Forelimb muscle (tissue), 1 donor: ENCODE data around the gene HNRNPL. TPM values are rescaled to one million over a fixed set of nuclear protein-coding genes. Genes with fewer than 3 reads are reported as not detected.
"Not testable (repeated sequence)": the region's sequence is repeated elsewhere in the genome, so short reads cannot be mapped to it uniquely, and the experiment has no call there.

Experiments
- DNase-seq: peaks from one replicate; pipeline ENCODE4 v3.0.0-alpha.2; 2013; ENCODE audit warnings: low read depth
- polyA plus RNA-seq: library from polyadenylated mRNA; unstranded; fragments of 120-200 nt; gene quantifications from one replicate; pipeline ENCODE4 v1.2.1, GENCODE V29; 2013; ENCODE audit not compliant: insufficient read length

The HNRNPL gene
- polyA plus RNA-seq, 1 donor, result 226 TPM

GRCh38 chr19:38803543-38803942, 46.2 kb downstream of the HNRNPL start:
- no peak for DNase-seq

- no peak for DNase-seq
These were observed 48.3 kb downstream of the HNRNPL start for GRCh38 chr19:38801359-38802095.

- DNase-seq, result no peak
These were observed 49.0 kb downstream of the HNRNPL start for GRCh38 chr19:38800577-38801347.

DNA sequence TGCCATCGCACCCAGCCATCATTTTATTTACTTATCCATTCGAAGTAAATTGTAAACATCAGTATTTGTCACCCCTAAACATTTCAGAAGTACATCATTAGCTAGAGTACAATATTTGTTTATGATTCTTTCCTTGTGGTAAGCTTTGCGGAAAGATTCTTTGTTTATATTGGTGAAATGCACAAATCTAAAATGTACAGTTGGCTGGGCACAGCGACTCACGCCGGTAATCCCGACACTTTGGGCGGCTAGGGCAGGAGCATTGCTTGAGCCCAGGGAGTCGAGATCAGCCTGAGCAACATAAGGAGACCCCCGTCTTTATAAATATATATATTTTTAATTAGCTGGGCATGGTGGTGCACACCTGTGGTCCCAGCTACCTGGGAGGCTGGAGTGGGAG, 50.7 kb downstream of the HNRNPL start:
- DNase-seq, result no peak

- not testable (repeated sequence) for DNase-seq
These were observed 52.0 kb downstream of the HNRNPL start for GRCh38 chr19:38797781-38798180.

DNA sequence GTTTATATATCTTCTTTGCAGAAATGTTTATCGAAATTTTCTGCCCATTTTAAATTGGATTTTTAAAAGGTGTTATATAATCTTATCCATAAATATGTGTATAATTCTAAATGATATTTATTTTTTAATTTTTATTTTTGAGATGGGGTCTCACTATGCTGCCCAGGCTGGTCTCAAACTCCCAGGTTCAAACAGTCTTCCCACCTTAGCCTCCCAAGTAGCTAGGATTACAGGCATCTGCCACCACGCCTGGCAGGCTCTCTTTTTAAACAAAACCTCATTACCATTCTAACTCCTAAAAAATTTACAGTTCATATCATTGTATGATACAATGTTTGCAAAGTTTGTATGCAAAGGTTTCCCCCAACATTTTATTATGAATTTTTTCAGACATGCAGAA, 53.6 kb downstream of the HNRNPL start:
- no peak for DNase-seq

- DNase-seq, result no peak
These were observed 54.2 kb downstream of the HNRNPL start for GRCh38 chr19:38795549-38795948.

- DNase-seq, result no peak
These were observed 56.1 kb downstream of the HNRNPL start for GRCh38 chr19:38793671-38794070.

GRCh38 chr19:38793177-38793576, 56.6 kb downstream of the HNRNPL start:
- no peak for DNase-seq

- DNase-seq, result no peak
These were observed 57.3 kb downstream of the HNRNPL start for GRCh38 chr19:38792250-38793111.

GRCh38 chr19:38791451-38792064, 58.2 kb downstream of the HNRNPL start:
- DNase-seq, result not testable (repeated sequence)

DNA sequence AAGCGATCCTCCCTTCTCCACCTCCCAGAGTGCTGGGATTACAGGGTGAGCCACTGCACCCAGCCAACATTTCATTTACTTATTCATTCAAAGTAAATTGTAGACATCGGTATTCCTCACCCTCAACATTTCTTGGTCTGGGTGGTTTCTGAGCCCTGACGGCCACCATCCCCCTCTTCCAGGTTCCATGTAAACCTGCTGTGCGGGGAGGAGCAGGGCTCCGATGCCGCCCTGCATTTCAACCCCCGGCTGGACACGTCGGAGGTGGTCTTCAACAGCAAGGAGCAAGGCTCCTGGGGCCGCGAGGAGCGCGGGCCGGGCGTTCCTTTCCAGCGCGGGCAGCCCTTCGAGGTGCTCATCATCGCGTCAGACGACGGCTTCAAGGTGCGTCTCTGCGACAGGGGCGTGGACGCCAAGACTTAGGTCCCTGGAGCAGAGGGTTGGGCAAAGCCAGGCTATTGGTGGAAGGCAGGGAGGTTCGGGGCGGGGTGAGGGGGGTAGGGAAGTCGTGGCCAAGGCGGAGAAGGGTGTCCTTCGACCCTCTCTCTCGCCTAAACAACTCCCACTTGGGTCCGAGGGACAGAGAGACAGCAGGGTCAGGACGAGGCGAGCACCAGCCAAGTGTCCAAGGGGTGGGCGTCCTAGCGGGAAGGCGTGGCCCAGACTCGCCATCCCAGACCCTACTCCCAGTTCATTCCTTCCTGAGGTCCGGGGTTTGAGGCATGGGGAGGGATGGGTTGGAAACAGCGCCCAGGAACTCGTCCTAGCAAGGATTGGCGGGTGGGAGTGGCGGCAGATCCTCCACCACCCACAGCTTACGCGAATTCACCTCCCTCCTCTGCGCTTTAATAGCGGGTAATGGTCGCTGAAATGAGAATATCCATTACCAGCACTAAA, 59.0 kb downstream of the HNRNPL start:
- DNase-seq, result not testable (repeated sequence)

GRCh38 chr19:38788478-38789243, 61.1 kb downstream of the HNRNPL start, which contains the start of gene LGALS7B:
LGALS7B (plus strand) TSS chr19:38789200; CDS start chr19:38789227, 27 bp downstream.
- DNase-seq, result no peak

DNA sequence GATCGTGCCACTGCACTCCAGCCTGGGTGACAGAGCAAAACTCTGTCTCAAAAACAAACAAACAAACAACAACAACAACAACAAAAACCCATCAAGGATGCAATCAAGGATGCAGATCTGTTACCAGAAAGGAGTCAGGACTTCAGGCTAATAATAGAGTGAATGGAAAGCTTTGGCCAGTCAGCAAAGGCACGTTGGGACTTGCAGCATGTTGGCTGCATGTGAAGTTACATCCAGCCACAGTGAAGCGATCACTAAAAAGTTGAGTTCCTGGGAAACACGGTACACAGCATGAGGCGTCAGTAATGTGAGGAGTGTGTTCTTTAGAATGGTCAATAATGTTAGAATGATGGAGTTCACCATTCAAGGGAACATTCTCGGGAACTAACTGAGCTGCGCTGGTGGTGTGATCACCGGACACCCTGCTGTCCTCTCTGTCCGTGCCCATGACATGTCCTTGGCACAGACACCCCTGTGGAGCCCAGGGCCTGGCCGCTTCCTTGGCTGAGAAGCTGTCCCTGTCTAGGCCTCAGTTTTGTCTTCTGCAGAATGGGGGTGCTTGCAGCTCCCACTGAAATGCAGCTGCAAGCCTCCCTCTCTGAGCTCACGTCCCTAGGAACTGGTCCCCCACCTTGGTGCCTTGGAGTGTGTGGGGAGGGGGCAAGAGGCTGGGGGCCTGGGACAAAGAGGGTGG, 63.1 kb downstream of the HNRNPL start:
- no peak for DNase-seq

Other genes starting within 250 kb of the HNRNPL start
- 13.6 TPM for gene MAP4K1, start 232.0 kb downstream of the HNRNPL start, polyA plus RNA-seq
- 363 TPM for gene EIF3K, start 230.8 kb downstream of the HNRNPL start, polyA plus RNA-seq
- gene ACTN4, start 202.3 kb downstream of the HNRNPL start, polyA plus RNA-seq, result 177 TPM
- 0.92 TPM for gene CAPN12, start 105.5 kb downstream of the HNRNPL start, polyA plus RNA-seq
- gene LGALS7, start 76.5 kb downstream of the HNRNPL start, polyA plus RNA-seq, result 0.42 TPM
- gene LGALS7B, start 60.8 kb downstream of the HNRNPL start, polyA plus RNA-seq, result not detected
- gene LGALS4, start 37.0 kb downstream of the HNRNPL start, polyA plus RNA-seq, result 0.99 TPM
- gene ECH1, start 18.2 kb downstream of the HNRNPL start, polyA plus RNA-seq, result 118 TPM
- gene RINL, start 28.3 kb upstream of the HNRNPL start, polyA plus RNA-seq, result 9.6 TPM
- gene SIRT2, start 49.6 kb upstream of the HNRNPL start, polyA plus RNA-seq, result 104 TPM
- gene NFKBIB, start 50.0 kb upstream of the HNRNPL start, polyA plus RNA-seq, result 9.6 TPM
- gene CCER2, start 62.2 kb upstream of the HNRNPL start, polyA plus RNA-seq, result 5.9 TPM
- gene SARS2, start 80.8 kb upstream of the HNRNPL start, polyA plus RNA-seq, result 24.1 TPM
- 18.5 TPM for gene MRPS12, start 81.0 kb upstream of the HNRNPL start, polyA plus RNA-seq
- 30.9 TPM for gene FBXO17, start 125.8 kb upstream of the HNRNPL start, polyA plus RNA-seq
- 2.2 TPM for gene FBXO27, start 182.6 kb upstream of the HNRNPL start, polyA plus RNA-seq
- 0.15 TPM for gene ACP7, start 234.4 kb upstream of the HNRNPL start, polyA plus RNA-seq